HG03342 (cell line): ENCODE data around the gene MTRFR.

Experiments used
- ATAC-seq: cut with Tn5 transposase; IDR thresholded peaks from one replicate; pipeline ENCODE4 v1.9.1; 2021; ENCODE audit warnings: mild to moderate bottlenecking, moderate library complexity; ENCODE audit not compliant: unreplicated experiment

MTRFR gene

GRCh38 chr12:123269896-123270213, 36.6 kb downstream of the MTRFR start:
- no peak for ATAC-seq

- ATAC-seq, result peak; percentile 10
These were observed 37.2 kb downstream of the MTRFR start for GRCh38 chr12:123270214-123271000.

GRCh38 chr12:123271001-123271668, 37.9 kb downstream of the MTRFR start:
- peak; percentile 52 for ATAC-seq

GRCh38 chr12:123273166-123273565, 39.9 kb downstream of the MTRFR start:
- ATAC-seq, result no peak

- peak; percentile 89 for ATAC-seq
These were observed 44.9 kb downstream of the MTRFR start for GRCh38 chr12:123278101-123278627.

GRCh38 chr12:123280971-123281370, 47.7 kb downstream of the MTRFR start:
- ATAC-seq, result no peak

GRCh38 chr12:123282111-123282510, 48.9 kb downstream of the MTRFR start:
- ATAC-seq, result no peak

- ATAC-seq, result no peak
These were observed 50.2 kb downstream of the MTRFR start for GRCh38 chr12:123283461-123283860.

GRCh38 chr12:123284669-123285068, 51.4 kb downstream of the MTRFR start:
- ATAC-seq, result no peak

GRCh38 chr12:123286652-123287373, 53.6 kb downstream of the MTRFR start:
- ATAC-seq, result no peak

GRCh38 chr12:123288751-123289346, 55.6 kb downstream of the MTRFR start:
- no peak for ATAC-seq

GRCh38 chr12:123289911-123290310, 56.7 kb downstream of the MTRFR start:
- ATAC-seq, result no peak

GRCh38 chr12:123293178-123293760, 60.0 kb downstream of the MTRFR start:
- ATAC-seq, result no peak

GRCh38 chr12:123305136-123305535, 71.9 kb downstream of the MTRFR start:
- no peak for ATAC-seq

GRCh38 chr12:123306200-123306599, 73.0 kb downstream of the MTRFR start:
- no peak for ATAC-seq
